HG03520 (cell line): ENCODE data around the gene FAM78B.

Source experiments
- ATAC-seq: cut with Tn5 transposase; IDR thresholded peaks from one replicate; pipeline ENCODE4 v1.9.1; 2021; ENCODE audit warnings: mild to moderate bottlenecking, moderate library complexity; ENCODE audit not compliant: unreplicated experiment

The FAM78B gene

GRCh38 chr1:166164995-166165660 is 1.7 kb downstream of the FAM78B start:
- no peak for ATAC-seq

- ATAC-seq = no peak
Observed at GRCh38 chr1:166164646-166164994, 2.2 kb downstream of the FAM78B start.

GRCh38 chr1:166159656-166160055 is 7.1 kb downstream of the FAM78B start:
- ATAC-seq = no peak

- no peak for ATAC-seq
Observed at GRCh38 chr1:166156674-166157073, 10.1 kb downstream of the FAM78B start.

- ATAC-seq = no peak
Observed at GRCh38 chr1:166155108-166155507, 11.7 kb downstream of the FAM78B start.

- ATAC-seq = no peak
Observed at GRCh38 chr1:166153525-166154314, 13.1 kb downstream of the FAM78B start.

- no peak for ATAC-seq
Observed at GRCh38 chr1:166152978-166153377, 13.8 kb downstream of the FAM78B start.

GRCh38 chr1:166151804-166152203 is 15.0 kb downstream of the FAM78B start:
- no peak for ATAC-seq

- no peak for ATAC-seq
Observed at GRCh38 chr1:166145499-166145898, 21.3 kb downstream of the FAM78B start.

- no peak for ATAC-seq
Observed at GRCh38 chr1:166141969-166142368, 24.8 kb downstream of the FAM78B start.

GRCh38 chr1:166140251-166140650 is 26.6 kb downstream of the FAM78B start:
- no peak for ATAC-seq

- no peak for ATAC-seq
Observed at GRCh38 chr1:166139735-166140134, 27.1 kb downstream of the FAM78B start.

- no peak for ATAC-seq
Observed at GRCh38 chr1:166136699-166137401, 30.0 kb downstream of the FAM78B start.

- no peak for ATAC-seq
Observed at GRCh38 chr1:166136222-166136621, 30.6 kb downstream of the FAM78B start.

- ATAC-seq = no peak
Observed at GRCh38 chr1:166133857-166134256, 32.9 kb downstream of the FAM78B start.

- no peak for ATAC-seq
Observed at GRCh38 chr1:166133276-166133841, 33.4 kb downstream of the FAM78B start.

- no peak for ATAC-seq
Observed at GRCh38 chr1:166132496-166132895, 34.3 kb downstream of the FAM78B start.

GRCh38 chr1:166129006-166129405 is 37.8 kb downstream of the FAM78B start:
- ATAC-seq = no peak

- ATAC-seq = no peak
Observed at GRCh38 chr1:166128195-166128594, 38.6 kb downstream of the FAM78B start.

GRCh38 chr1:166127003-166127402 is 39.8 kb downstream of the FAM78B start:
- ATAC-seq = no peak

- ATAC-seq = no peak
Observed at GRCh38 chr1:166122873-166123466, 43.8 kb downstream of the FAM78B start.
